HEK293 (cell line): ENCODE measurements around the gene SEMA4D.
A peak's percentile ranks its signal among the peaks of the same experiment; 100 is the strongest.

Source experiments
- CTCF ChIA-PET: fragments of 350-600 bp; formaldehyde crosslinking; extraction: SDS; loops from one replicate; lab custom pipeline; 2021; ENCODE audit warnings: antibody characterized with exemption; lab: Yijun Ruan, JAX
- POLR2A ChIA-PET: fragments of 300-600 bp; formaldehyde crosslinking; extraction: SDS; loops from one replicate; lab custom pipeline; 2020; ENCODE audit warnings: antibody characterized with exemption, inconsistent platforms; lab: Yijun Ruan, JAX
- H3K27ac ChIP-seq: fragments of 200-500 bp; sonication (Bioruptor generic); 2 replicates; pipeline ENCODE4 v1.5.1; 2014; ENCODE audit warnings: low read depth, low read length, control low read depth, inconsistent platforms; ENCODE audit errors: extremely low read depth
- H3K36me3 ChIP-seq, 2 experiments: fragments of 200-500 bp in 1 of 2; sonication (Bioruptor generic) in 1 of 2; 1 replicate in 1 of 2; 2 replicates in 1 of 2; pipeline ENCODE4 v1.5.1; 2014 to 2017; ENCODE audit warnings: inconsistent platforms in 2 of 2, low read length in 2 of 2; ENCODE audit not compliant: control insufficient read depth in 2 of 2, insufficient read depth in 1 of 2
- H3K4me1 ChIP-seq: fragments of 200-500 bp; sonication (Bioruptor generic); 2 replicates; pipeline ENCODE4 v1.5.1; 2014; ENCODE audit warnings: mild to moderate bottlenecking, low read length, inconsistent platforms; ENCODE audit not compliant: control insufficient read depth, insufficient read depth
- H3K4me3 ChIP-seq: 2 replicates; pipeline ENCODE4 v1.5.1; 2011; ENCODE audit warnings: low read depth, mild to moderate bottlenecking, control low read depth, low read length, moderate library complexity
- H3K9me3 ChIP-seq: fragments of 200-500 bp; sonication (Bioruptor generic); 2 replicates; pipeline ENCODE4 v1.5.1; 2014; ENCODE audit warnings: low read depth, low read length, inconsistent platforms; ENCODE audit not compliant: control insufficient read depth, insufficient read depth
- BCL11A ChIP-seq: fragments of 450-650 bp; formaldehyde crosslinking; IDR thresholded peaks from 2 replicates; pipeline ENCODE4 v1.5.1; 2016; ENCODE audit warnings: low read depth, missing biosample characterization, missing genetic modification characterization
- BCL11B ChIP-seq: fragments of 450-650 bp; formaldehyde crosslinking; IDR thresholded peaks from 2 replicates; pipeline ENCODE4 v1.5.1; 2016; ENCODE audit warnings: low read depth, missing biosample characterization, missing genetic modification characterization
- HOXC10 ChIP-seq: sonication (generic); formaldehyde crosslinking; IDR thresholded peaks from 2 replicates; pipeline ENCODE4 v1.8.1; 2023; ENCODE audit warnings: mild to moderate bottlenecking, missing genetic modification reagents
- KLF1 ChIP-seq: fragments of 450-650 bp; formaldehyde crosslinking; IDR thresholded peaks from 2 replicates; pipeline ENCODE4 v1.5.1; 2016; ENCODE audit warnings: missing biosample characterization, missing genetic modification characterization
- KLF17 ChIP-seq: fragments of 450-650 bp; formaldehyde crosslinking; IDR thresholded peaks from 2 replicates; pipeline ENCODE4 v1.5.1; 2016; ENCODE audit warnings: missing biosample characterization, missing genetic modification characterization
- KLF9 ChIP-seq: fragments of 450-650 bp; formaldehyde crosslinking; IDR thresholded peaks from 2 replicates; pipeline ENCODE4 v1.5.1; 2016; ENCODE audit warnings: missing biosample characterization, missing genetic modification characterization, low read depth
- MZF1 ChIP-seq: fragments of 450-650 bp; formaldehyde crosslinking; IDR thresholded peaks from 2 replicates; pipeline ENCODE4 v1.5.1; 2017; ENCODE audit warnings: missing biosample characterization, missing genetic modification characterization, borderline replicate concordance
- PRDM4 ChIP-seq: fragments of 450-650 bp; formaldehyde crosslinking; IDR thresholded peaks from 2 replicates; pipeline ENCODE4 v1.5.1; 2017; ENCODE audit warnings: missing biosample characterization, missing genetic modification characterization
- ZBTB10 ChIP-seq: fragments of 450-650 bp; formaldehyde crosslinking; IDR thresholded peaks from 2 replicates; pipeline ENCODE4 v1.5.1; 2016; ENCODE audit warnings: missing biosample characterization, missing genetic modification characterization
- ZNF133 ChIP-seq: fragments of 450-650 bp; formaldehyde crosslinking; IDR thresholded peaks from 2 replicates; pipeline ENCODE4 v1.5.1; 2016; ENCODE audit warnings: missing biosample characterization, missing genetic modification characterization
- ZNF138 ChIP-seq: fragments of 450-650 bp; formaldehyde crosslinking; IDR thresholded peaks from 2 replicates; pipeline ENCODE4 v1.5.1; 2016; ENCODE audit warnings: missing biosample characterization, missing genetic modification characterization, borderline replicate concordance
- ZNF239 ChIP-seq: fragments of 450-650 bp; formaldehyde crosslinking; IDR thresholded peaks from 2 replicates; pipeline ENCODE4 v1.5.1; 2016; ENCODE audit warnings: missing biosample characterization, missing genetic modification characterization
- ZNF280D ChIP-seq: fragments of 450-650 bp; formaldehyde crosslinking; IDR thresholded peaks from 2 replicates; pipeline ENCODE4 v1.5.1; 2016; ENCODE audit warnings: missing biosample characterization, missing genetic modification characterization
- ZNF335 ChIP-seq: fragments of 450-650 bp; formaldehyde crosslinking; conservative IDR thresholded peaks from 2 replicates; pipeline ENCODE4 v1.5.1; 2016; ENCODE audit warnings: missing biosample characterization, missing genetic modification characterization
- ZNF391 ChIP-seq: fragments of 450-650 bp; formaldehyde crosslinking; IDR thresholded peaks from 2 replicates; pipeline ENCODE4 v1.5.1; 2016; ENCODE audit warnings: low read depth, missing biosample characterization, missing genetic modification characterization, borderline replicate concordance
- ZNF571 ChIP-seq: fragments of 450-650 bp; formaldehyde crosslinking; IDR thresholded peaks from 2 replicates; pipeline ENCODE4 v1.5.0; 2017; ENCODE audit warnings: missing biosample characterization, missing genetic modification characterization
- ZNF596 ChIP-seq: fragments of 450-650 bp; IDR thresholded peaks from 2 replicates; pipeline ENCODE4 v1.5.0; 2018; ENCODE audit warnings: missing biosample characterization, mild to moderate bottlenecking, missing genetic modification characterization, moderate library complexity
- ZNF645 ChIP-seq: fragments of 450-650 bp; formaldehyde crosslinking; IDR thresholded peaks from 2 replicates; pipeline ENCODE4; 2016; ENCODE audit warnings: missing biosample characterization, missing genetic modification characterization
- ZNF677 ChIP-seq: fragments of 450-650 bp; IDR thresholded peaks from 2 replicates; pipeline ENCODE4 v1.5.0; 2018; ENCODE audit warnings: missing biosample characterization, mild to moderate bottlenecking, missing genetic modification characterization, moderate library complexity
- ZNF747 ChIP-seq: fragments of 450-650 bp; formaldehyde crosslinking; IDR thresholded peaks from 2 replicates; pipeline ENCODE4 v1.5.1; 2016; ENCODE audit warnings: missing biosample characterization, missing genetic modification characterization
- ZSCAN23 ChIP-seq: fragments of 450-650 bp; formaldehyde crosslinking; IDR thresholded peaks from 2 replicates; pipeline ENCODE4 v1.5.1; 2016; ENCODE audit warnings: missing biosample characterization, missing genetic modification characterization
- ZSCAN4 ChIP-seq: fragments of 450-650 bp; formaldehyde crosslinking; IDR thresholded peaks from 2 replicates; pipeline ENCODE4 v1.5.1; 2017; ENCODE audit warnings: missing biosample characterization, missing genetic modification characterization

SEMA4D gene

GRCh38 chr9:89486681-89487080 is 11.2 kb downstream of the SEMA4D start:
- Histone ChIP-seq H3K9me3 (no peaks in the 10 kb centered on the region), H3K36me3 (peaks cover 0 to 4% of the 10 kb centered on the region in 2 experiments; a peak in 2 of 3 replicates), H3K27ac (no peak overlapping the region), H3K4me1 (no peaks in the 10 kb centered on the region), H3K4me3 (no peak overlapping the region)
- ChIA-PET CTCF (no interaction called here), POLR2A (no interaction called here)
- TF ChIP-seq ZNF133 (tag by site-specific recombination), result no peak
- no peak for TF ChIP-seq KLF9 (tag by site-specific recombination)
- no peak for TF ChIP-seq PRDM4 (tag by site-specific recombination)
- TF ChIP-seq ZNF571 (tag by site-specific recombination), result no peak
- no peak for TF ChIP-seq ZNF747 (tag by site-specific recombination)
- TF ChIP-seq ZNF138 (tag by site-specific recombination), result no peak

- H3K36me3 ChIP-seq, result peaks cover 0 to 4% of the 10 kb centered on the region in 2 experiments; a peak in 2 of 3 replicates
- H3K27ac ChIP-seq, result no peak overlapping the region
- TF ChIP-seq ZNF645 (tag by site-specific recombination) (no peak), ZBTB10 (tag by site-specific recombination) (no peak), MZF1 (no peak), ZNF391 (tag by site-specific recombination) (no peak), BCL11A (no peak), ZNF239 (tag by site-specific recombination) (peak; percentile 10; the same call in 1 of the 2 replicates), HOXC10 (CRISPR knock-in tag) (no peak), KLF1 (tag by site-specific recombination) (no peak), ZSCAN4 (tag by site-specific recombination) (0 out of 2 replicates have a peak, but pooled peaks have one; percentile 24), ZNF596 (tag by site-specific recombination) (no peak), ZNF335 (tag by site-specific recombination) (no peak), ZSCAN23 (tag by site-specific recombination) (no peak), BCL11B (tag by site-specific recombination) (no peak), ZNF677 (tag by site-specific recombination) (no peak), KLF17 (tag by site-specific recombination) (no peak), ZNF280D (tag by site-specific recombination) (no peak)
- no peaks in the 10 kb centered on the region for H3K9me3 ChIP-seq
- no peak overlapping the region for H3K4me3 ChIP-seq
- POLR2A ChIA-PET, result no interaction called here
- H3K4me1 ChIP-seq, result no peaks in the 10 kb centered on the region
- CTCF ChIA-PET, result no interaction called here
These were observed 13.2 kb downstream of the SEMA4D start for GRCh38 chr9:89484475-89485404.
